ENCODE measurements around the gene KRT72.

DNA sequence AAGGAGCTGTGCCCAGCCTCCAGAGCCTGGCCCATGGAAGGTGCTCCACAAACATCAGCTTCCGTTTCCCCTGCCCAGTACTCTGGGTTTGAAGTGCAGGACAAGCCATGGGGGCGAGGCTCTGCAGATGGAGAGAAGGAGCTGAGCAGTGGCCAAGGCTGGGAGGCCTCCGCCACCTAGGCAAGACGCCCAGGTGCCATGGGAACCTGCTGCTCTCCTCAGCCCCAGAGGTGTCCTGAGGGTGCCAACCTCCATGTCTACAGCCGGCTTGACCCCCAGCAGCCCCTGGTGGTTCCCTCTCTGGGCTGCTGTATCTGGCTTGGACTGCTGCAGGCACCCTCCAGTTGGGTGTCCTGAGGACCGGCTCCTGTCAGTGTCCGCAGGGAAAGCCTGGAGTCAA is 60.7 kb downstream of the KRT72 start:
- TF ChIP-seq ZNF768 (CRISPR knock-in tag; IDR thresholded peaks at IDR 0.05) (no peak), NFIC (IDR thresholded peaks at IDR 0.05; ENCODE audit: low read length) (no peak), ZFAT (CRISPR knock-in tag; conservative IDR thresholded peaks at IDR 0.05) (no peak), CCDC6 (CRISPR knock-in tag; IDR thresholded peaks at IDR 0.05) (no peak), MAZ (IDR thresholded peaks at IDR 0.05; ENCODE audit: borderline replicate concordance, low read depth, low read length) (no peak), MAZ (CRISPR knock-in tag; IDR thresholded peaks at IDR 0.05; ENCODE audit: low read depth) (no peak), KAT2B (IDR thresholded peaks at IDR 0.05; ENCODE audit: borderline replicate concordance, low read depth, low read length) (no peak), HDAC1 (CRISPR knock-in tag; IDR thresholded peaks at IDR 0.05) (no peak), MYC (CRISPR knock-in tag; IDR thresholded peaks at IDR 0.05; ENCODE audit: borderline replicate concordance) (no peak)
